Fibroblast of peridontal ligament (primary cell): ENCODE measurements around the gene MORC1.
A peak's percentile ranks its signal among the peaks of the same experiment; 100 is the strongest.
"Not testable (repeated sequence)": the region's sequence is repeated elsewhere in the genome, so short reads cannot be mapped to it uniquely, and the experiment has no call there.

Source experiments
- DNase-seq: peaks from one replicate; pipeline ENCODE4 v3.0.0-alpha.2; 2010; ENCODE audit errors: extremely low read depth

MORC1 gene

GRCh38 chr3:109117939-109118338 lies at the start of gene MORC1:
Gene MORC1 (minus strand): TSS chr3:109118134. CDS start chr3:109118059, 75 bp downstream.
- no peak for DNase-seq

GRCh38 chr3:109165905-109166304 lies 48.0 kb upstream of the MORC1 start:
- DNase-seq: no peak

GRCh38 chr3:109161487-109162123 lies 43.7 kb upstream of the MORC1 start:
- DNase-seq: no peak

GRCh38 chr3:109155828-109156227 lies 37.9 kb upstream of the MORC1 start:
- DNase-seq: no peak

GRCh38 chr3:109154979-109155378 lies 37.0 kb upstream of the MORC1 start:
- no peak for DNase-seq

GRCh38 chr3:109152320-109152719 lies 34.4 kb upstream of the MORC1 start:
- no peak for DNase-seq

GRCh38 chr3:109149078-109149477 lies 31.1 kb upstream of the MORC1 start:
- DNase-seq: no peak

- DNase-seq: no peak
These were observed 25.7 kb upstream of the MORC1 start for GRCh38 chr3:109143646-109144045.

GRCh38 chr3:109140318-109140717 lies 22.4 kb upstream of the MORC1 start:
- DNase-seq: no peak

GRCh38 chr3:109137761-109138160 lies 19.8 kb upstream of the MORC1 start:
- no peak for DNase-seq

- DNase-seq: no peak
These were observed 18.6 kb upstream of the MORC1 start, which contains the start of gene C3orf85 for GRCh38 chr3:109136523-109136922. Gene C3orf85 (plus strand): TSS chr3:109136719. CDS start chr3:109136848, 129 bp downstream.

- DNase-seq: not testable (repeated sequence)
These were observed 15.5 kb upstream of the MORC1 start for GRCh38 chr3:109133474-109133816.

GRCh38 chr3:109132801-109133473 lies 15.0 kb upstream of the MORC1 start:
- peak; percentile 21 for DNase-seq

GRCh38 chr3:109131276-109131675 lies 13.3 kb upstream of the MORC1 start:
- no peak for DNase-seq

GRCh38 chr3:109127553-109127952 lies 9.6 kb upstream of the MORC1 start:
- DNase-seq: no peak

- no peak for DNase-seq
These were observed 8.0 kb upstream of the MORC1 start for GRCh38 chr3:109125902-109126301.

- no peak for DNase-seq
These were observed 4.8 kb upstream of the MORC1 start for GRCh38 chr3:109122690-109123089.

- no peak for DNase-seq
These were observed 650 bp upstream of the MORC1 start for GRCh38 chr3:109118584-109118983.

GRCh38 chr3:109116031-109116430 lies 1.9 kb downstream of the MORC1 start:
- peak; percentile 25 for DNase-seq

- DNase-seq: peak; percentile 49
These were observed 2.5 kb downstream of the MORC1 start for GRCh38 chr3:109115451-109115850.

GRCh38 chr3:109114746-109115145 lies 3.2 kb downstream of the MORC1 start:
- DNase-seq: no peak

- no peak for DNase-seq
These were observed 4.8 kb downstream of the MORC1 start for GRCh38 chr3:109112946-109113760.

GRCh38 chr3:109109574-109109973 lies 8.4 kb downstream of the MORC1 start:
- DNase-seq: no peak
